Trophoblast cell (in vitro differentiated cells and primary cell): ENCODE data around the gene GBE1.

Source experiments
- DNase-seq, 2 donors: peaks; one replicate each; pipeline ENCODE4 v3.0.0-alpha.2; 2016
- H2AFZ ChIP-seq: 2 replicates; pipeline ENCODE4 v1.6.1; 2013; ENCODE audit warnings: low read length, moderate library complexity, mild to moderate bottlenecking; ENCODE audit not compliant: insufficient read depth, poor library complexity
- H2AK5ac ChIP-seq: 2 replicates; pipeline ENCODE4 v1.6.1; 2013; ENCODE audit warnings: mild to moderate bottlenecking, low read length
- H2BK120ac ChIP-seq: 2 replicates; pipeline ENCODE4 v1.6.1; 2013; ENCODE audit warnings: low read length, mild to moderate bottlenecking, moderate library complexity; ENCODE audit not compliant: insufficient read depth, poor library complexity
- H2BK12ac ChIP-seq: 2 replicates; pipeline ENCODE4 v1.6.1; 2013; ENCODE audit warnings: mild to moderate bottlenecking, low read length, moderate library complexity
- H2BK5ac ChIP-seq: 2 replicates; pipeline ENCODE4 v1.6.1; 2013; ENCODE audit warnings: low read length, low read depth, moderate library complexity, mild to moderate bottlenecking; ENCODE audit not compliant: poor library complexity
- H3K14ac ChIP-seq: 2 replicates; pipeline ENCODE4 v1.6.1; 2013; ENCODE audit warnings: mild to moderate bottlenecking, low read length
- H3K18ac ChIP-seq: 2 replicates; pipeline ENCODE4 v1.6.1; 2013; ENCODE audit warnings: mild to moderate bottlenecking, low read length
- H3K23ac ChIP-seq: 2 replicates; pipeline ENCODE4 v1.6.1; 2013; ENCODE audit warnings: low read length
- H3K27ac ChIP-seq: 2 replicates; pipeline ENCODE4 v1.5.1; 2013; ENCODE audit warnings: low read depth, mild to moderate bottlenecking, inconsistent platforms, low read length, moderate library complexity
- H3K27me3 ChIP-seq: 2 replicates; pipeline ENCODE4 v1.6.1; 2013; ENCODE audit warnings: inconsistent platforms, mild to moderate bottlenecking, low read length, moderate library complexity; ENCODE audit not compliant: insufficient read depth
- H3K36me3 ChIP-seq, 2 experiments: 1 replicate in 1 of 2; 2 replicates in 1 of 2; pipeline ENCODE4 v1.6.1; 2013; ENCODE audit warnings: low read length in 2 of 2, mild to moderate bottlenecking in 2 of 2, moderate library complexity in 1 of 2; ENCODE audit not compliant: insufficient read depth in 2 of 2, control insufficient read depth in 1 of 2
- H3K4ac ChIP-seq: 2 replicates; pipeline ENCODE4 v1.6.1; 2013; ENCODE audit warnings: low read depth, mild to moderate bottlenecking, low read length, moderate library complexity
- H3K4me1 ChIP-seq, 2 experiments: 1 replicate in 1 of 2; 2 replicates in 1 of 2; pipeline ENCODE4 v1.6.1; 2013; ENCODE audit warnings: low read length in 2 of 2, mild to moderate bottlenecking in 2 of 2, moderate library complexity in 1 of 2; ENCODE audit not compliant: insufficient read depth in 2 of 2, control insufficient read depth in 1 of 2
- H3K4me2 ChIP-seq: 2 replicates; pipeline ENCODE4 v1.6.1; 2013; ENCODE audit warnings: inconsistent platforms, mild to moderate bottlenecking, low read length, moderate library complexity
- H3K4me3 ChIP-seq: 2 replicates; pipeline ENCODE4 v1.5.1; 2013; ENCODE audit warnings: mild to moderate bottlenecking, low read depth, low read length, inconsistent platforms
- H3K79me1 ChIP-seq: one replicate; pipeline ENCODE4 v1.6.1; 2013; ENCODE audit warnings: low read length
- H3K79me2 ChIP-seq: 2 replicates; pipeline ENCODE4 v1.6.1; 2013; ENCODE audit warnings: low read length, mild to moderate bottlenecking; ENCODE audit not compliant: control insufficient read depth, insufficient read depth, poor library complexity
- H3K9ac ChIP-seq: 2 replicates; pipeline ENCODE4 v1.6.1; 2013; ENCODE audit warnings: mild to moderate bottlenecking, low read length
- H3K9me3 ChIP-seq: 2 replicates; pipeline ENCODE4 v1.6.1; 2013; ENCODE audit warnings: low read depth, mild to moderate bottlenecking, control low read depth, inconsistent platforms, low read length; ENCODE audit not compliant: insufficient read depth
- H4K12ac ChIP-seq: 2 replicates; pipeline ENCODE4 v1.6.1; 2013; ENCODE audit warnings: low read depth, mild to moderate bottlenecking, low read length, moderate library complexity
- H4K8ac ChIP-seq: 2 replicates; pipeline ENCODE4 v1.6.1; 2013; ENCODE audit warnings: low read depth, mild to moderate bottlenecking, low read length, moderate library complexity
- H4K91ac ChIP-seq: one replicate; pipeline ENCODE4 v1.6.1; 2013; ENCODE audit warnings: low read depth, mild to moderate bottlenecking, low read length, moderate library complexity
- WGBS: extraction: QIAGEN DNeasy Blood & Tissue Kit; methylation state at CpG from one replicate; pipeline ENCODE4 v1.1.7; 2013; ENCODE audit warnings: missing lambda C conversion rate; ENCODE audit not compliant: insufficient read length, insufficient coverage; ENCODE audit errors: extremely low coverage; 5-methylcytosine and 5-hydroxymethylcytosine counted together

GBE1 gene

GRCh38 chr3:81643721-81644120 is 117.7 kb downstream of the GBE1 start:
- Histone ChIP-seq H3K4me3 (no peak overlapping the region), H2BK12ac (no peak overlapping the region)

GRCh38 chr3:81638480-81638879 is 123.0 kb downstream of the GBE1 start:
- Histone ChIP-seq H3K18ac (no peak overlapping the region), H3K4me3 (no peak overlapping the region), H3K14ac (no peak overlapping the region), H2AK5ac (no peak overlapping the region), H2BK12ac (no peak overlapping the region), H2BK120ac (no peak overlapping the region), H3K79me1 (no peaks in the 10 kb centered on the region), H4K8ac (no peak overlapping the region), H4K91ac (no peak overlapping the region), H3K4ac (no peak overlapping the region), H3K4me2 (no peak overlapping the region), H2BK5ac (no peak overlapping the region), H3K23ac (no peak overlapping the region), H3K36me3 (no peaks in the 10 kb centered on the region), H3K79me2 (no peaks in the 10 kb centered on the region), H3K27ac (no peak overlapping the region), H3K9ac (no peak overlapping the region), H2AFZ (no peak overlapping the region), H3K9me3 (no peaks in the 10 kb centered on the region), H3K27me3 (no peaks in the 10 kb centered on the region), H3K4me1 (peaks cover 0 to 2% of the 10 kb centered on the region in 2 experiments), H4K12ac (no peak overlapping the region)
- DNase-seq: no peak

More at GRCh38 chr3:81643721-81644120, 117.7 kb downstream of the GBE1 start:
- H3K14ac ChIP-seq: no peak overlapping the region
- H3K36me3 ChIP-seq: no peaks in the 10 kb centered on the region
- H3K9me3 ChIP-seq: no peaks in the 10 kb centered on the region
- no peak overlapping the region for H4K8ac ChIP-seq
- peak in 1 of 2 donors; percentile 37 for DNase-seq
- H4K91ac ChIP-seq: no peak overlapping the region
- no peak overlapping the region for H3K9ac ChIP-seq
- H2AFZ ChIP-seq: no peak overlapping the region
- no peaks in the 10 kb centered on the region for H3K79me1 ChIP-seq
- no peak overlapping the region for H3K4me2 ChIP-seq
- H3K4me1 ChIP-seq: peaks cover 0 to 2% of the 10 kb centered on the region in 2 experiments
- no peak overlapping the region for H2BK5ac ChIP-seq
- no peak overlapping the region for H3K27ac ChIP-seq
- H3K79me2 ChIP-seq: no peaks in the 10 kb centered on the region
- no peak overlapping the region for H2AK5ac ChIP-seq
- WGBS: no CpG with 5 or more reads among the region's 2 CpGs
- no peak overlapping the region for H3K18ac ChIP-seq
- H3K23ac ChIP-seq: no peak overlapping the region
- no peaks in the 10 kb centered on the region for H3K27me3 ChIP-seq
- H2BK120ac ChIP-seq: no peak overlapping the region
- H3K4ac ChIP-seq: no peak overlapping the region
- no peak overlapping the region for H4K12ac ChIP-seq

DNA sequence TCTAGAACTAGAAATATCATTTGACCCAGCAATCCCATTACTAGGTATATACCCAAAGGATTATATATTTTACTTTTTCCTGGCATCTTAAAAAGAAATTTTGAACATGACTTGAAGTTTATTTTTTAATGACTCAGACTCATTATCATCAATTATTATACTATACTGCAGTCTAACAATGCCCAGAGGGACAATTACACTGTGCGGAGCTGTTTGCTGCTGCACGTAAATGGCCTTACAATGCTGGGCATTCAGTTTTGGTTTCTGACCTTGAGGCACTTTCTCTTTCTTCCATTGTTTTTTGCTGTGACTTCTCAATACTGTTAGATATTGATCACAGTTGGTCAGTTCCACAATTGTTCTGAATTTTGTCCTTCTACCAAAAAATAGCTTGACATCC is 128.8 kb downstream of the GBE1 start:
- no peak overlapping the region for H3K14ac ChIP-seq
- no peak overlapping the region for H3K4me2 ChIP-seq
- H2BK5ac ChIP-seq: no peak overlapping the region
- H3K9ac ChIP-seq: no peak overlapping the region
- H3K27ac ChIP-seq: no peak overlapping the region
- H4K91ac ChIP-seq: no peak overlapping the region
- no peaks in the 10 kb centered on the region for H3K36me3 ChIP-seq
- no peak overlapping the region for H3K4ac ChIP-seq
- H3K79me2 ChIP-seq: no peaks in the 10 kb centered on the region
- no peak overlapping the region for H4K12ac ChIP-seq
- no peaks in the 10 kb centered on the region for H3K79me1 ChIP-seq
- H3K18ac ChIP-seq: no peak overlapping the region
- no peaks in the 10 kb centered on the region for H3K9me3 ChIP-seq
- H3K4me1 ChIP-seq: no peaks in the 10 kb centered on the region
- no CpG with 5 or more reads among the region's 2 CpGs for WGBS
- H3K27me3 ChIP-seq: no peaks in the 10 kb centered on the region
- H4K8ac ChIP-seq: no peak overlapping the region
- no peak overlapping the region for H3K23ac ChIP-seq
- no peak overlapping the region for H2AK5ac ChIP-seq
- DNase-seq: no peak
- no peak overlapping the region for H2BK120ac ChIP-seq
- no peak overlapping the region for H2AFZ ChIP-seq
- H2BK12ac ChIP-seq: no peak overlapping the region
- H3K4me3 ChIP-seq: no peak overlapping the region

GRCh38 chr3:81624756-81625155 is 136.7 kb downstream of the GBE1 start:
- Histone ChIP-seq H3K4me1 (no peaks in the 10 kb centered on the region), H3K9ac (no peak overlapping the region)
- WGBS: no CpG with 5 or more reads among the region's 2 CpGs

More at GRCh38 chr3:81624756-81625155, 136.7 kb downstream of the GBE1 start:
- Histone ChIP-seq H4K91ac (no peak overlapping the region), H3K4me2 (no peak overlapping the region), H2BK12ac (no peak overlapping the region), H2AK5ac (no peak overlapping the region), H3K9me3 (no peaks in the 10 kb centered on the region), H3K14ac (no peak overlapping the region), H3K79me1 (no peaks in the 10 kb centered on the region), H3K18ac (no peak overlapping the region), H3K4me3 (no peak overlapping the region), H3K27ac (no peak overlapping the region), H3K27me3 (no peaks in the 10 kb centered on the region), H4K12ac (no peak overlapping the region), H3K23ac (no peak overlapping the region), H2BK5ac (no peak overlapping the region), H2BK120ac (no peak overlapping the region), H4K8ac (no peak overlapping the region), H3K79me2 (no peaks in the 10 kb centered on the region), H3K4ac (no peak overlapping the region), H2AFZ (no peak overlapping the region), H3K36me3 (no peaks in the 10 kb centered on the region)
- no peak for DNase-seq
